PFSK-1 (cell line): ENCODE data around the gene TRIM39. TPM values are rescaled to one million over a fixed set of nuclear protein-coding genes. Genes with fewer than 3 reads are reported as not detected.

ENCODE experiments used
- FOXP2 ChIP-seq: optimal IDR thresholded peaks from 2 replicates; pipeline ENCODE3; 2011; ENCODE audit warnings: borderline replicate concordance, control low read depth, inconsistent platforms; ENCODE audit not compliant: insufficient read depth; ENCODE audit errors: extremely low read length, extremely low read depth
- POLR2AphosphoS5 ChIP-seq: IDR thresholded peaks from 2 replicates; pipeline ENCODE4 v1.6.1; 2012; ENCODE audit warnings: low read depth, mild to moderate bottlenecking, control low read depth, low read length, moderate library complexity
- REST ChIP-seq, 2 experiments: IDR thresholded peaks; 2 replicates each; pipeline versions ENCODE4 v1.6.1 to v1.8.0; 2011 to 2012; ENCODE audit warnings: low read depth in 2 of 2, low read length in 2 of 2, control low read depth in 1 of 2, inconsistent platforms in 1 of 2, mild to moderate bottlenecking in 1 of 2, moderate library complexity in 1 of 2; ENCODE audit not compliant: insufficient read depth in 1 of 2
- SIN3A ChIP-seq: IDR thresholded peaks from 2 replicates; pipeline ENCODE4 v1.6.1; 2012; ENCODE audit warnings: mild to moderate bottlenecking, low read length, moderate library complexity, borderline replicate concordance; ENCODE audit not compliant: insufficient read depth
- TAF1 ChIP-seq: IDR thresholded peaks from 2 replicates; pipeline ENCODE4 v1.6.1; 2012; ENCODE audit warnings: low read length, control low read depth, borderline replicate concordance; ENCODE audit not compliant: insufficient read depth
- polyA plus RNA-seq: library from polyadenylated mRNA; unstranded; fragments of >200 nt; gene quantifications from one replicate; pipeline ENCODE4 v1.2.1, GENCODE V29; 2012; ENCODE audit warnings: low read depth, missing spikeins; ENCODE audit not compliant: insufficient read length

Gene TRIM39
- 9.5 TPM for polyA plus RNA-seq

- TF ChIP-seq POLR2AphosphoS5 (peak; percentile 83), FOXP2 (peak; percentile 60), REST (IDR thresholded peaks at IDR 0.05; ENCODE audit: insufficient read depth in 1 of 2, low read depth in 2 of 2, low read length in 2 of 2) (no peak), TAF1 (peak; percentile 65; the same call in 1 of the 2 replicates), SIN3A (0 out of 2 replicates have a peak, but pooled peaks have one; percentile 21)
Observed at GRCh38 chr6:30326526-30327231, at the start of gene TRIM39. TRIM39 (plus strand) TSS chr6:30326927; CDS start chr6:30329318, 2,391 bp downstream.

GRCh38 chr6:30282522-30282921, 44.2 kb upstream of the TRIM39 start:
- TF ChIP-seq SIN3A (no peak), FOXP2 (no peak), POLR2AphosphoS5 (no peak), REST (IDR thresholded peaks at IDR 0.05; ENCODE audit: insufficient read depth in 1 of 2, low read depth in 2 of 2, low read length in 2 of 2) (peak in 1 of 2 experiments; percentile 46; a peak in 1 of 4 replicates), TAF1 (no peak)

GRCh38 chr6:30283761-30284160, 43.0 kb upstream of the TRIM39 start:
- TF ChIP-seq SIN3A = no peak
- TF ChIP-seq POLR2AphosphoS5 = no peak
- no peak for TF ChIP-seq FOXP2
- TF ChIP-seq REST (IDR thresholded peaks at IDR 0.05; ENCODE audit: insufficient read depth in 1 of 2, low read depth in 2 of 2, low read length in 2 of 2) = no peak
- TF ChIP-seq TAF1 = no peak

- TF ChIP-seq TAF1 (no peak), REST (IDR thresholded peaks at IDR 0.05; ENCODE audit: insufficient read depth in 1 of 2, low read depth in 2 of 2, low read length in 2 of 2) (no peak), SIN3A (no peak)
Observed at GRCh38 chr6:30287139-30287538, 39.6 kb upstream of the TRIM39 start.

- TF ChIP-seq FOXP2 (no peak), TAF1 (no peak), POLR2AphosphoS5 (no peak), REST (IDR thresholded peaks at IDR 0.05; ENCODE audit: insufficient read depth in 1 of 2, low read depth in 2 of 2, low read length in 2 of 2) (no peak), SIN3A (no peak)
Observed at GRCh38 chr6:30295837-30296236, 30.9 kb upstream of the TRIM39 start.
